ENCODE data around the gene MDM4. TPM values are rescaled to one million over a fixed set of nuclear protein-coding genes. Genes with fewer than 3 reads are reported as not detected.

Gene MDM4
- total RNA-seq, 2 experiments from 2014 or later: 120 to 282 TPM

- no peak for TF ChIP-seq CTCF (conservative IDR thresholded peaks at IDR 0.05; ENCODE audit: low read length)
- TF ChIP-seq EZH2phosphoT487 (IDR thresholded peaks at IDR 0.05; ENCODE audit: borderline replicate concordance, low read depth, low read length): no peak
- ChIA-PET POLR2A (interaction anchor here (0.8 to 6.1 kb wide), 2 partner anchors 11 to 17 kb away, joined by 3 to 55 read pairs; no protein-coding TSS in a partner anchor), CTCF (ENCODE audit: unreplicated experiment) (interaction anchor here (0.7 kb wide), 1 partner anchor 29 kb away, joined by 4 read pairs; no protein-coding TSS in a partner anchor)
- BruUV-seq (replicated peaks): no TSS peak
- DNase-seq (ENCODE audit: low spot score): no peak
- intact Hi-C loops (cut with micrococcal nuclease; ENCODE audit: unreplicated experiment): no loop called here
- Histone ChIP-seq H3K27ac (ENCODE audit: low read depth, low read length, poor library complexity, severe bottlenecking) (no peak overlapping the region), H3K9me3 (ENCODE audit: low read length) (no peaks in the 10 kb centered on the region), H3K4me2 (ENCODE audit: low read length) (no peak overlapping the region), H3K4me3 (ENCODE audit: low read depth, low read length, poor library complexity, severe bottlenecking) (no peak overlapping the region), H3K4me1 (ENCODE audit: insufficient read depth, low read length, poor library complexity, severe bottlenecking) (peaks cover 37% of the 10 kb centered on the region), H2AFZ (ENCODE audit: low read length) (no peak overlapping the region), H4K20me1 (ENCODE audit: insufficient read depth, low read length) (no peaks in the 10 kb centered on the region), H3K9me2 (ENCODE audit: insufficient read depth, low read length) (no peaks in the 10 kb centered on the region), H3K36me3 (ENCODE audit: insufficient read depth, low read length) (no peaks in the 10 kb centered on the region), H3K79me2 (ENCODE audit: insufficient read depth, low read depth, low read length) (no peaks in the 10 kb centered on the region)
These were observed 40.4 kb upstream of the MDM4 start for GRCh38 chr1:204475656-204476432.

GRCh38 chr1:204476563-204476962 lies 39.6 kb upstream of the MDM4 start:
- H3K79me2 ChIP-seq (ENCODE audit: insufficient read depth, low read depth, low read length): no peaks in the 10 kb centered on the region
- intact Hi-C loops (cut with micrococcal nuclease; ENCODE audit: unreplicated experiment): no loop called here

More at GRCh38 chr1:204476563-204476962, 39.6 kb upstream of the MDM4 start:
- Histone ChIP-seq H4K20me1 (ENCODE audit: insufficient read depth, low read length) (no peaks in the 10 kb centered on the region), H3K9me2 (ENCODE audit: insufficient read depth, low read length) (no peaks in the 10 kb centered on the region), H3K4me3 (ENCODE audit: low read depth, low read length, poor library complexity, severe bottlenecking) (no peak overlapping the region), H3K36me3 (ENCODE audit: insufficient read depth, low read length) (no peaks in the 10 kb centered on the region), H2AFZ (ENCODE audit: low read length) (no peak overlapping the region), H3K4me2 (ENCODE audit: low read length) (no peak overlapping the region), H3K4me1 (ENCODE audit: insufficient read depth, low read length, poor library complexity, severe bottlenecking) (peaks cover 44% of the 10 kb centered on the region), H3K9me3 (ENCODE audit: low read length) (no peaks in the 10 kb centered on the region), H3K27ac (ENCODE audit: low read depth, low read length, poor library complexity, severe bottlenecking) (no peak overlapping the region)
- TF ChIP-seq EZH2phosphoT487 (IDR thresholded peaks at IDR 0.05; ENCODE audit: borderline replicate concordance, low read depth, low read length): no peak
- peak; percentile 54; the same call in 1 of the 2 replicates for TF ChIP-seq CTCF (conservative IDR thresholded peaks at IDR 0.05; ENCODE audit: low read length)
- no TSS peak for BruUV-seq (replicated peaks)
- CTCF ChIA-PET (ENCODE audit: unreplicated experiment): interaction anchor here (2.5 kb wide), 1 partner anchor 10 kb away, joined by 11 read pairs; no protein-coding TSS in a partner anchor
- no peak for DNase-seq (ENCODE audit: low spot score)
- POLR2A ChIA-PET: interaction anchor here (6.0 to 6.1 kb wide), 2 partner anchors 12 to 17 kb away, joined by 55 to 58 read pairs; partner anchors contain the start of gene PIK3C2B

Measured in OCI-LY7 (cell line).